Gastrocnemius medialis (tissue), 4 donors: ENCODE measurements around the gene MED6. TPM values are rescaled to one million over a fixed set of nuclear protein-coding genes. Genes with fewer than 3 reads are reported as not detected.

ENCODE experiments used
- ATAC-seq, 2 donors: fragments of 150-250 bp; one replicate each; pipeline ENCODE4 v1.9.1; 2016
- DNase-seq, 2 donors: peaks; one replicate each; pipeline ENCODE4 v3.0.0-alpha.2; 2019
- H3K27ac ChIP-seq, 4 donors: fragments of 200-600 bp; sonication (generic); 1 replicate in 1 of 4; 2 replicates in 3 of 4; pipeline ENCODE4 v1.5.1; 2016 to 2018; ENCODE audit warnings: mild to moderate bottlenecking in 2 of 4, moderate library complexity in 1 of 4
- H3K27me3 ChIP-seq, 3 donors: fragments of 200-600 bp; sonication (generic) in 2 of 3; 1 replicate in 1 of 3; 2 replicates in 2 of 3; pipeline versions ENCODE4 v1.5.1 to v1.6.0; 2016 to 2019; ENCODE audit warnings: mild to moderate bottlenecking in 1 of 3, moderate library complexity in 1 of 3
- H3K36me3 ChIP-seq, 2 donors: fragments of 200-600 bp; sonication (generic) in 1 of 2; one replicate each; pipeline ENCODE4 v1.5.1; 2017 to 2018
- H3K4me1 ChIP-seq, 2 donors: fragments of 200-600 bp; sonication (generic) in 1 of 2; one replicate each; pipeline ENCODE4 v1.5.1; 2016 to 2017; ENCODE audit warnings: mild to moderate bottlenecking in 2 of 2
- H3K4me3 ChIP-seq, 4 donors: fragments of 200-600 bp; sonication (generic) in 3 of 4; 1 replicate in 1 of 4; 2 replicates in 3 of 4; pipeline ENCODE4 v1.5.1; 2016 to 2019; ENCODE audit warnings: mild to moderate bottlenecking in 2 of 4
- H3K9me3 ChIP-seq, 3 donors: fragments of 200-600 bp; sonication (generic) in 2 of 3; 1 replicate in 1 of 3; 2 replicates in 2 of 3; pipeline ENCODE4 v1.5.1; 2016 to 2019
- POLR2A ChIP-seq, 2 donors: fragments of 450-650 bp; IDR thresholded peaks; one replicate each; pipeline ENCODE4 v1.6.1; 2017; ENCODE audit warnings: antibody characterized with exemption in 2 of 2, mild to moderate bottlenecking in 2 of 2, moderate library complexity in 2 of 2
- in situ Hi-C, 4 donors: fragments of 200-750 bp; cut with MboI; loops; one replicate each; pipeline versions ENCODE4 v1.15.0 to v1.8.0; 2017; ENCODE audit warnings: low sequenced_read_pairs in 4 of 4
- intact Hi-C: fragments of 100-400 bp; cut with DNase I; formaldehyde crosslinking; loops from one replicate; pipeline ENCODE4 v1.15.1; 2023; ENCODE audit warnings: low total_unique reads
- total RNA-seq, 4 donors: library from RNA; depleted of rRNA; stranded (reverse); fragments of >200 nt; gene quantifications; one replicate each; pipeline versions ENCODE4 v1.1.0 to v1.2.3, GENCODE V29; 2016
- TF ChIP-seq, protein P1 (sequence below), 5 experiments: fragments of 450-650 bp in 3 of 5; fragments of 200-600 bp in 2 of 5; sonication (generic) in 2 of 5; IDR thresholded peaks in 4 of 5; conservative IDR thresholded peaks in 1 of 5; 1 replicate in 4 of 5; 2 replicates in 1 of 5; pipeline ENCODE4 v1.5.1; 2016 to 2019; ENCODE audit warnings: antibody characterized with exemption in 5 of 5, mild to moderate bottlenecking in 3 of 5, moderate library complexity in 3 of 5

Gene MED6
- total RNA-seq: 10 to 100 TPM; 13.9 to 25.0 (median 20.2) TPM

GRCh38 chr14:70600382-70601157, at the start of gene MED6:
Gene MED6 (minus strand): TSS chr14:70600655. CDS start chr14:70600637, 18 bp downstream.
- Histone ChIP-seq H3K27me3 (no peaks in the 10 kb centered on the region), H3K27ac (peak within 1 kb of the TSS; percentile 78 to 89 (median 80)), H3K36me3 (peaks cover 0 to 15% of the 10 kb centered on the region in 2 donors), H3K9me3 (no peaks in the 10 kb centered on the region), H3K4me3 (peak within 1 kb of the TSS; percentile 77 to 98 (median 92)), H3K4me1 (peaks cover 15 to 18% of the 10 kb centered on the region in 2 donors)
- intact Hi-C loops: loop anchor here (1.0 to 5.0 kb wide), 3 partner anchors 40 to 833 kb away; partner anchors contain the start of gene SRSF5
- TF ChIP-seq, protein P1, sequence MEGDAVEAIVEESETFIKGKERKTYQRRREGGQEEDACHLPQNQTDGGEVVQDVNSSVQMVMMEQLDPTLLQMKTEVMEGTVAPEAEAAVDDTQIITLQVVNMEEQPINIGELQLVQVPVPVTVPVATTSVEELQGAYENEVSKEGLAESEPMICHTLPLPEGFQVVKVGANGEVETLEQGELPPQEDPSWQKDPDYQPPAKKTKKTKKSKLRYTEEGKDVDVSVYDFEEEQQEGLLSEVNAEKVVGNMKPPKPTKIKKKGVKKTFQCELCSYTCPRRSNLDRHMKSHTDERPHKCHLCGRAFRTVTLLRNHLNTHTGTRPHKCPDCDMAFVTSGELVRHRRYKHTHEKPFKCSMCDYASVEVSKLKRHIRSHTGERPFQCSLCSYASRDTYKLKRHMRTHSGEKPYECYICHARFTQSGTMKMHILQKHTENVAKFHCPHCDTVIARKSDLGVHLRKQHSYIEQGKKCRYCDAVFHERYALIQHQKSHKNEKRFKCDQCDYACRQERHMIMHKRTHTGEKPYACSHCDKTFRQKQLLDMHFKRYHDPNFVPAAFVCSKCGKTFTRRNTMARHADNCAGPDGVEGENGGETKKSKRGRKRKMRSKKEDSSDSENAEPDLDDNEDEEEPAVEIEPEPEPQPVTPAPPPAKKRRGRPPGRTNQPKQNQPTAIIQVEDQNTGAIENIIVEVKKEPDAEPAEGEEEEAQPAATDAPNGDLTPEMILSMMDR (IDR thresholded peaks at IDR 0.05 in 4 of 5, conservative IDR thresholded peaks at IDR 0.05 in 1 of 5): no peak
- TF ChIP-seq POLR2A (IDR thresholded peaks at IDR 0.05): peak in 1 of 2 donors; percentile 31
- DNase-seq (peak; percentile 87 to 91), ATAC-seq (peak; percentile 98 to 100)
- in situ Hi-C loops: loop anchor here in 3 of 4 donors (5.0 to 25.0 kb wide), 3 partner anchors 214 to 362 kb away; no protein-coding TSS in a partner anchor

- Histone ChIP-seq H3K27ac (no peak overlapping the region), H3K9me3 (no peaks in the 10 kb centered on the region), H3K4me3 (no peak overlapping the region), H3K36me3 (no peaks in the 10 kb centered on the region), H3K27me3 (no peaks in the 10 kb centered on the region), H3K4me1 (peaks cover 0 to 8% of the 10 kb centered on the region in 2 donors)
- no peak for TF ChIP-seq POLR2A (IDR thresholded peaks at IDR 0.05)
- TF ChIP-seq, protein P1 (IDR thresholded peaks at IDR 0.05 in 4 of 5, conservative IDR thresholded peaks at IDR 0.05 in 1 of 5): no peak
- intact Hi-C loops (loop anchor here (10.0 kb wide), 1 partner anchor 255 kb away; the partner anchor contains the start of gene PCNX1), in situ Hi-C loops (no loop called here)
- ATAC-seq (no peak), DNase-seq (no peak)
Measured at GRCh38 chr14:70649803-70650202, 49.3 kb upstream of the MED6 start.

DNA sequence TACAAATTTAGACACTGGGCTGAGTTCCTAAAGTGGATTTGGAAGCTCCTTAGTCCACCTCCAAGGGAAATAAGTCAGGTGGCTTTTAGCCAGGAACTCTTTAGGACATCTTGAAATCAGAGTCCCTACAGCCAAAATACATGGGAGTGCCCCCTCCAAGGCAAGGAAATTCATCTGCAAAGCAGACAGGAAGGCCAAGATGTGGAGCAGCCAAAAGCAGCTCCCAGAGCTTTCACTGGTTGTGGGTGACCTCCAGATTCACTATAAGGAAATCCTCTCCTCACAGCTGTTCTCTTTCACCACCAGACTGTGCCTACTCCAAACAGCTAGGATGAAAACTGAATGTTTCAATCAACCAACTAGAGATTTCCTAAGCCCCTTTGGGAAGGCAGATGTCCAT, 47.9 kb upstream of the MED6 start:
- ATAC-seq: peak in 1 of 2 donors; percentile 82
- peaks cover 1 to 9% of the 10 kb centered on the region in 2 donors for H3K4me1 ChIP-seq
- H3K27me3 ChIP-seq: no peaks in the 10 kb centered on the region
- H3K4me3 ChIP-seq: no peak overlapping the region
- DNase-seq: peak in 1 of 2 donors; percentile 22
- H3K27ac ChIP-seq: no peak overlapping the region
- TF ChIP-seq, protein P1 (IDR thresholded peaks at IDR 0.05 in 4 of 5, conservative IDR thresholded peaks at IDR 0.05 in 1 of 5): no peak
- TF ChIP-seq POLR2A (IDR thresholded peaks at IDR 0.05): no peak
- in situ Hi-C loops (no loop called here), intact Hi-C loops (loop anchor here (10.0 kb wide), 1 partner anchor 256 kb away; the partner anchor contains the start of gene PCNX1)
- no peaks in the 10 kb centered on the region for H3K9me3 ChIP-seq
- H3K36me3 ChIP-seq: no peaks in the 10 kb centered on the region

GRCh38 chr14:70646705-70647104, 46.2 kb upstream of the MED6 start:
- peaks cover 0 to 4% (median 0%) of the 10 kb centered on the region in 3 donors for H3K27me3 ChIP-seq
- no peak for ATAC-seq

More at GRCh38 chr14:70646705-70647104, 46.2 kb upstream of the MED6 start:
- in situ Hi-C loops: no loop called here
- Histone ChIP-seq H3K4me1 (peaks cover 8 to 16% of the 10 kb centered on the region in 2 donors), H3K4me3 (no peak overlapping the region), H3K9me3 (no peaks in the 10 kb centered on the region), H3K36me3 (no peaks in the 10 kb centered on the region), H3K27ac (no peak overlapping the region)
- DNase-seq: no peak
- TF ChIP-seq POLR2A (IDR thresholded peaks at IDR 0.05): no peak
- TF ChIP-seq, protein P1 (IDR thresholded peaks at IDR 0.05 in 4 of 5, conservative IDR thresholded peaks at IDR 0.05 in 1 of 5): no peak
- intact Hi-C loops: loop anchor here (10.0 kb wide), 1 partner anchor 258 kb away; the partner anchor contains the start of gene PCNX1
